Measurements from ENCODE around the gene ARHGAP5.

- TF ChIP-seq POLR2AphosphoS5 (IDR thresholded peaks at IDR 0.05; ENCODE audit: borderline replicate concordance, low read depth, low read length) (no peak), EZH2 (IDR thresholded peaks at IDR 0.05) (no peak), FOXP2 (optimal IDR thresholded peaks at IDR 0.05; ENCODE audit: control extremely low read depth, extremely low read length, insufficient read depth) (no peak)
Measured at GRCh38 chr14:32189811-32190210, 112.7 kb downstream of the ARHGAP5 start.
